ENCODE results near the gene C9orf57.
"Not testable (repeated sequence)": the region's sequence is repeated elsewhere in the genome, so short reads cannot be mapped to it uniquely, and the experiment has no call there.

The C9orf57 gene

GRCh38 chr9:72060513-72060912 lies at the start of gene C9orf57:
Gene C9orf57 (minus strand): TSS chr9:72060613. CDS start chr9:72059331, 1,282 bp downstream.
- DNase-seq (ENCODE audit: low spot score): no peak

- DNase-seq (ENCODE audit: low spot score): no peak
These were observed 42.1 kb upstream of the C9orf57 start for GRCh38 chr9:72102520-72102919.

GRCh38 chr9:72095520-72095919 lies 35.1 kb upstream of the C9orf57 start:
- not testable (repeated sequence) for DNase-seq (ENCODE audit: low spot score)

- no peak for DNase-seq (ENCODE audit: low spot score)
These were observed 32.4 kb upstream of the C9orf57 start for GRCh38 chr9:72092820-72093219.

- DNase-seq (ENCODE audit: low spot score): no peak
These were observed 29.2 kb upstream of the C9orf57 start for GRCh38 chr9:72089451-72090130.

GRCh38 chr9:72082536-72082935 lies 22.1 kb upstream of the C9orf57 start:
- DNase-seq (ENCODE audit: low spot score): no peak

GRCh38 chr9:72074666-72075065 lies 14.3 kb upstream of the C9orf57 start:
- not testable (repeated sequence) for DNase-seq (ENCODE audit: low spot score)

- no peak for DNase-seq (ENCODE audit: low spot score)
These were observed 4.7 kb upstream of the C9orf57 start for GRCh38 chr9:72065076-72065475.

- DNase-seq (ENCODE audit: low spot score): no peak
These were observed 8.3 kb downstream of the C9orf57 start for GRCh38 chr9:72052122-72052521.

GRCh38 chr9:72048850-72049249 lies 11.6 kb downstream of the C9orf57 start:
- DNase-seq (ENCODE audit: low spot score): no peak

- DNase-seq (ENCODE audit: low spot score): no peak
These were observed 13.6 kb downstream of the C9orf57 start for GRCh38 chr9:72046630-72047456.

- DNase-seq (ENCODE audit: low spot score): no peak
These were observed 16.3 kb downstream of the C9orf57 start for GRCh38 chr9:72044095-72044494.

- no peak for DNase-seq (ENCODE audit: low spot score)
These were observed 16.8 kb downstream of the C9orf57 start for GRCh38 chr9:72043576-72043975.

GRCh38 chr9:72042928-72043327 lies 17.5 kb downstream of the C9orf57 start:
- no peak for DNase-seq (ENCODE audit: low spot score)

GRCh38 chr9:72041775-72042194 lies 18.6 kb downstream of the C9orf57 start:
- DNase-seq (ENCODE audit: low spot score): no peak

- DNase-seq (ENCODE audit: low spot score): no peak
These were observed 19.0 kb downstream of the C9orf57 start for GRCh38 chr9:72041369-72041768.

GRCh38 chr9:72039532-72039931 lies 20.9 kb downstream of the C9orf57 start:
- no peak for DNase-seq (ENCODE audit: low spot score)

GRCh38 chr9:72038890-72039410 lies 21.5 kb downstream of the C9orf57 start:
- peak; percentile 69 for DNase-seq (ENCODE audit: low spot score)

GRCh38 chr9:72038408-72038807 lies 22.0 kb downstream of the C9orf57 start:
- DNase-seq (ENCODE audit: low spot score): no peak

- no peak for DNase-seq (ENCODE audit: low spot score)
These were observed 22.8 kb downstream of the C9orf57 start for GRCh38 chr9:72037571-72037970.

GRCh38 chr9:72030767-72031166 lies 29.6 kb downstream of the C9orf57 start:
- no peak for DNase-seq (ENCODE audit: low spot score)

GRCh38 chr9:72029986-72030385 lies 30.4 kb downstream of the C9orf57 start:
- no peak for DNase-seq (ENCODE audit: low spot score)

GRCh38 chr9:72025906-72026305 lies 34.5 kb downstream of the C9orf57 start:
- no peak for DNase-seq (ENCODE audit: low spot score)

All from CD4-positive, alpha-beta T cell treated with Interleukin-2 at 100 ng/mL for 4 hours (primary cell).